Nephron (organoid): ENCODE measurements around the gene RND1.

Experiments
- H3K27ac Mint-ChIP-seq, 3 experiments: 2 replicates each; pipeline ENCODE4 v1.8.0; 2020; ENCODE audit warnings: mixed read lengths in 3 of 3, mild to moderate bottlenecking in 2 of 3, moderate library complexity in 1 of 3
- H3K27me3 Mint-ChIP-seq: 2 replicates; pipeline ENCODE4 v1.8.0; 2021; ENCODE audit warnings: low read depth, mild to moderate bottlenecking, moderate library complexity, mixed read lengths
- H3K36me3 Mint-ChIP-seq: 2 replicates; pipeline ENCODE4 v1.8.0; 2020; ENCODE audit warnings: low read depth, mixed read lengths
- H3K4me1 Mint-ChIP-seq: 2 replicates; pipeline ENCODE4 v1.8.0; 2020; ENCODE audit warnings: mixed read lengths
- H3K4me3 Mint-ChIP-seq, 3 experiments: 2 replicates each; pipeline ENCODE4 v1.8.0; 2020; ENCODE audit warnings: mild to moderate bottlenecking in 3 of 3, mixed read lengths in 3 of 3, moderate library complexity in 2 of 3
- H3K9me3 Mint-ChIP-seq: 2 replicates; pipeline ENCODE4 v1.8.0; 2020; ENCODE audit warnings: mixed read lengths
- CTCF ChIP-seq, 3 experiments: fragments of 200-600 bp; sonication (generic); IDR thresholded peaks; one replicate each; pipeline ENCODE4 v1.5.0; 2021; ENCODE audit warnings: antibody characterized with exemption in 3 of 3; ENCODE audit not compliant: unreplicated experiment in 3 of 3

Gene RND1

GRCh38 chr12:48901278-48901677 is 35.6 kb upstream of the RND1 start:
- no peak overlapping the region for H3K27ac Mint-ChIP-seq
- TF ChIP-seq CTCF (IDR thresholded peaks at IDR 0.05; ENCODE audit: unreplicated experiment in 3 of 3), result no peak
- H3K9me3 Mint-ChIP-seq, result no peaks in the 10 kb centered on the region
- H3K4me3 Mint-ChIP-seq, result no peak overlapping the region
- peaks cover 3% of the 10 kb centered on the region for H3K27me3 Mint-ChIP-seq
- no peaks in the 10 kb centered on the region for H3K4me1 Mint-ChIP-seq
- no peaks in the 10 kb centered on the region for H3K36me3 Mint-ChIP-seq

- Mint-ChIP-seq H3K4me3 (no peak overlapping the region), H3K4me1 (no peaks in the 10 kb centered on the region), H3K27ac (no peak overlapping the region), H3K36me3 (no peaks in the 10 kb centered on the region), H3K27me3 (peaks cover 8% of the 10 kb centered on the region), H3K9me3 (no peaks in the 10 kb centered on the region)
- TF ChIP-seq CTCF (IDR thresholded peaks at IDR 0.05; ENCODE audit: unreplicated experiment in 3 of 3), result no peak
Measured at GRCh38 chr12:48899651-48900050, 34.0 kb upstream of the RND1 start.

GRCh38 chr12:48894271-48894670 is 28.6 kb upstream of the RND1 start:
- Mint-ChIP-seq H3K27me3 (peaks cover 34% of the 10 kb centered on the region), H3K36me3 (no peaks in the 10 kb centered on the region), H3K4me1 (peaks cover 5% of the 10 kb centered on the region), H3K9me3 (no peaks in the 10 kb centered on the region), H3K4me3 (no peak overlapping the region), H3K27ac (no peak overlapping the region)
- no peak for TF ChIP-seq CTCF (IDR thresholded peaks at IDR 0.05; ENCODE audit: unreplicated experiment in 3 of 3)

- peak; percentile 93 to 97 (median 97) for TF ChIP-seq CTCF (IDR thresholded peaks at IDR 0.05; ENCODE audit: unreplicated experiment in 3 of 3)
- Mint-ChIP-seq H3K27ac (peak overlapping the region in 2 of 3 experiments; percentile 79 to 89), H3K36me3 (no peaks in the 10 kb centered on the region), H3K27me3 (peaks cover 31% of the 10 kb centered on the region), H3K4me1 (peaks cover 5% of the 10 kb centered on the region), H3K9me3 (no peaks in the 10 kb centered on the region), H3K4me3 (peak overlapping the region; percentile 66 to 75 (median 74))
Measured at GRCh38 chr12:48890657-48891418, 25.2 kb upstream of the RND1 start.

- Mint-ChIP-seq H3K9me3 (no peaks in the 10 kb centered on the region), H3K4me3 (no peak overlapping the region), H3K36me3 (no peaks in the 10 kb centered on the region), H3K27me3 (peaks cover 26% of the 10 kb centered on the region), H3K27ac (no peak overlapping the region), H3K4me1 (peaks cover 5% of the 10 kb centered on the region)
- TF ChIP-seq CTCF (IDR thresholded peaks at IDR 0.05; ENCODE audit: unreplicated experiment in 3 of 3), result no peak
Measured at GRCh38 chr12:48889679-48890078, 24.0 kb upstream of the RND1 start.
